ENCODE results near the gene KCTD15.
A peak's percentile ranks its signal among the peaks of the same experiment; 100 is the strongest.

The KCTD15 gene

GRCh38 chr19:33794683-33795369, 1.8 kb upstream of the KCTD15 start:
- H3K4me3 ChIP-seq (ENCODE audit: low read depth, low read length): peak overlapping the region; percentile 5
- no peak for TF ChIP-seq CTCF (IDR thresholded peaks at IDR 0.05; ENCODE audit: insufficient read depth, low read depth, low read length, missing control alignments)
- no peak for DNase-seq (ENCODE audit: low read depth)

GRCh38 chr19:33795370-33796163, 1.1 kb upstream of the KCTD15 start:
- DNase-seq (ENCODE audit: low read depth): peak; percentile 83
- H3K4me3 ChIP-seq (ENCODE audit: low read depth, low read length): peak overlapping the region; percentile 62
- peak; percentile 78 for TF ChIP-seq CTCF (IDR thresholded peaks at IDR 0.05; ENCODE audit: insufficient read depth, low read depth, low read length, missing control alignments)

- TF ChIP-seq CTCF (IDR thresholded peaks at IDR 0.05; ENCODE audit: insufficient read depth, low read depth, low read length, missing control alignments): no peak
- no peak overlapping the region for H3K4me3 ChIP-seq (ENCODE audit: low read depth, low read length)
- no peak for DNase-seq (ENCODE audit: low read depth)
These were observed 1.4 kb downstream of the KCTD15 start for GRCh38 chr19:33797802-33798671.

- H3K4me3 ChIP-seq (ENCODE audit: low read depth, low read length): no peak overlapping the region
- DNase-seq (ENCODE audit: low read depth): no peak
These were observed 2.0 kb downstream of the KCTD15 start for GRCh38 chr19:33798681-33799111.

GRCh38 chr19:33799476-33799875, 2.8 kb downstream of the KCTD15 start:
- H3K4me3 ChIP-seq (ENCODE audit: low read depth, low read length): no peak overlapping the region
- no peak for DNase-seq (ENCODE audit: low read depth)
- no peak for TF ChIP-seq CTCF (IDR thresholded peaks at IDR 0.05; ENCODE audit: insufficient read depth, low read depth, low read length, missing control alignments)

More at GRCh38 chr19:33798681-33799111, 2.0 kb downstream of the KCTD15 start:
- TF ChIP-seq CTCF (IDR thresholded peaks at IDR 0.05; ENCODE audit: insufficient read depth, low read depth, low read length, missing control alignments): no peak

- no peak overlapping the region for H3K4me3 ChIP-seq (ENCODE audit: low read depth, low read length)
- TF ChIP-seq CTCF (IDR thresholded peaks at IDR 0.05; ENCODE audit: insufficient read depth, low read depth, low read length, missing control alignments): no peak
- DNase-seq (ENCODE audit: low read depth): no peak
These were observed 3.5 kb downstream of the KCTD15 start for GRCh38 chr19:33800012-33800680.

All from GM12865 (cell line).